VCaP (cell line): ENCODE results near the gene FAM234B.
"Not testable (repeated sequence)": the region's sequence is repeated elsewhere in the genome, so short reads cannot be mapped to it uniquely, and the experiment has no call there.

ENCODE experiments used
- H3K27ac ChIP-seq: fragments of 450-650 bp; 2 replicates; pipeline ENCODE4 v1.5.1; 2017
- CTCF ChIP-seq: fragments of 450-650 bp; conservative IDR thresholded peaks from 2 replicates; pipeline ENCODE4 v1.5.1; 2017; ENCODE audit warnings: mild to moderate bottlenecking, moderate library complexity

Gene FAM234B

GRCh38 chr12:13033476-13033875 lies 10.7 kb upstream of the FAM234B start:
- H3K27ac ChIP-seq, result no peak overlapping the region
- TF ChIP-seq CTCF, result no peak

- not testable (repeated sequence) for H3K27ac ChIP-seq
Measured at GRCh38 chr12:13035335-13035734, 8.8 kb upstream of the FAM234B start.

DNA sequence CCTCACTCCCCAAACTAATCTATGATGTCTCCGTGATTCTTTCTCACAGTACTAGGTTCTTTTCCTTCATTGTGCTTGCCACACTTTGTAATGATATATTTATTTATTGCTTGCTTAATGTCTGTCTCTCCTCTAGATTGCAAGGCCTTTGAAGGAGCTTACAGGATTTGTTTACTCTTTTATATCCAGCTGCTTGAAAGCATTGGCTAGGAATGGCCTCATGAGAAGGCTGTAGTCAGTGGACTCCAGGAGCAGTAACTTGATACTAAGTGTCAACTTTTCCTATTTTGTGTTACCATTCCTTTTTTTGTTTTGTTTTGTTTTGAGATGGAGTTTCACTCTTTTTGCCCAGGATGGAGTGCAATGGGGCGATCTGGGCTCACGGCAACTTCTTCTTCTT lies 7.3 kb upstream of the FAM234B start:
- no peak for TF ChIP-seq CTCF
- no peak overlapping the region for H3K27ac ChIP-seq

DNA sequence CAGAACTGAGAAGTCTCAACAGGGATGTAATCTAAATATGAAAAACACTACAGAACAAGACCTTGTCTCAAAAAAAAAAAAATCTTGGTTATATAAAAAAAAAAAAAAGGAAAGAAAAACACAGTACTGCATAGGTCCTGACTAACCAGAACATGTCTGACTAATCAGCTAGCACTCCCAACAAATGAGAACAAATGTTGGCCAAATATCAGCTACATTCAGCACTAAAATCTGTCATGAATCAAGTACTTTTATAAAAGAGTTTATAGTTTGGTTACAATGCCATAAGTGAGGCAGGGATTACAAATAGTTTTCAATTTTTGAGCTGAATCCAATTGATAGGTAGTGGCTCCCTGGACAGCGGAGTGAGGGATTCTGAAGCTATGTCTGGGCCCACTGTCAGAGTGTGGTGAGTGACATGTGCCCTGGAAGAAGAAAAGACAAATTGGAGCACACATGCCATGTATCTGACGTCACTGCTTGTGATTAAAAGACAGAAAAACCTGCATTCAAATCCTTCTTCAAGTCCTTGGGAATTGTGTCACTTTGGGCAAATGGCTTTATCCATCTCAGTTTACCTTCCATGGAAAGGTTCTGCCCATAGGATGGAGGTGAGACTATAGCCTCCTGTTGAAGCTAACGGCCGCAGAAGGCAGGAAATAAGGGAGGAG lies 5.6 kb upstream of the FAM234B start:
- TF ChIP-seq CTCF, result no peak
- peak overlapping the region; percentile 83 for H3K27ac ChIP-seq

- TF ChIP-seq CTCF, result no peak
Measured at GRCh38 chr12:13039328-13039956, 4.7 kb upstream of the FAM234B start.

GRCh38 chr12:13041224-13041623 lies 3.0 kb upstream of the FAM234B start:
- no peak for TF ChIP-seq CTCF
- H3K27ac ChIP-seq, result peak overlapping the region; percentile 83; the same call in 1 of the 2 replicates

More at GRCh38 chr12:13039328-13039956, 4.7 kb upstream of the FAM234B start:
- peak overlapping the region; percentile 83 for H3K27ac ChIP-seq

- H3K27ac ChIP-seq, result no peak overlapping the region
- no peak for TF ChIP-seq CTCF
Measured at GRCh38 chr12:13042666-13043230, 1.4 kb upstream of the FAM234B start.

- peak overlapping the region; percentile 85 for H3K27ac ChIP-seq
- TF ChIP-seq CTCF, result no peak
Measured at GRCh38 chr12:13044906-13045299, 722 bp downstream of the FAM234B start.
